ENCODE data around the gene RAPSN.

GRCh38 chr11:47391077-47391583 lies 57.8 kb downstream of the RAPSN start:
- TF ChIP-seq CTCF (conservative IDR thresholded peaks at IDR 0.05 in 1 of 2, IDR thresholded peaks at IDR 0.05 in 1 of 2; ENCODE audit: low read depth in 1 of 2, low read length in 2 of 2), result no peak
- no peak for TF ChIP-seq EZH2 (IDR thresholded peaks at IDR 0.05; ENCODE audit: low read length, missing control alignments)

Data from fibroblast of lung (primary cell).